Adipocyte (in vitro differentiated cells): ENCODE data around the gene WBP1.

Experiments
- DNase-seq: peaks from one replicate; pipeline ENCODE4 v3.0.0-alpha.2; 2015; ENCODE audit warnings: low read depth
- H3K27me3 ChIP-seq: replicated peaks from 2 replicates; pipeline ENCODE4 v1.7.0; 2013; ENCODE audit warnings: mild to moderate bottlenecking, low read length, moderate library complexity; ENCODE audit not compliant: control insufficient read depth, insufficient read depth
- H3K36me3 ChIP-seq: 2 replicates; pipeline ENCODE4 v1.7.0; 2013; ENCODE audit warnings: low read length, mild to moderate bottlenecking, moderate library complexity; ENCODE audit not compliant: control insufficient read depth, insufficient read depth, severe bottlenecking
- H3K4me1 ChIP-seq: 2 replicates; pipeline ENCODE4 v1.7.0; 2013; ENCODE audit warnings: mild to moderate bottlenecking, low read length, moderate library complexity; ENCODE audit not compliant: control insufficient read depth, insufficient read depth
- H3K4me3 ChIP-seq: 2 replicates; pipeline ENCODE4 v1.7.0; 2013; ENCODE audit warnings: mild to moderate bottlenecking, low read length, moderate library complexity
- H3K9ac ChIP-seq: 2 replicates; pipeline ENCODE4 v1.7.0; 2013; ENCODE audit warnings: mild to moderate bottlenecking, low read length, moderate library complexity
- H3K9me3 ChIP-seq: 2 replicates; pipeline ENCODE4 v1.7.0; 2013; ENCODE audit warnings: mild to moderate bottlenecking, low read length, moderate library complexity; ENCODE audit not compliant: control insufficient read depth

Gene WBP1

DNA sequence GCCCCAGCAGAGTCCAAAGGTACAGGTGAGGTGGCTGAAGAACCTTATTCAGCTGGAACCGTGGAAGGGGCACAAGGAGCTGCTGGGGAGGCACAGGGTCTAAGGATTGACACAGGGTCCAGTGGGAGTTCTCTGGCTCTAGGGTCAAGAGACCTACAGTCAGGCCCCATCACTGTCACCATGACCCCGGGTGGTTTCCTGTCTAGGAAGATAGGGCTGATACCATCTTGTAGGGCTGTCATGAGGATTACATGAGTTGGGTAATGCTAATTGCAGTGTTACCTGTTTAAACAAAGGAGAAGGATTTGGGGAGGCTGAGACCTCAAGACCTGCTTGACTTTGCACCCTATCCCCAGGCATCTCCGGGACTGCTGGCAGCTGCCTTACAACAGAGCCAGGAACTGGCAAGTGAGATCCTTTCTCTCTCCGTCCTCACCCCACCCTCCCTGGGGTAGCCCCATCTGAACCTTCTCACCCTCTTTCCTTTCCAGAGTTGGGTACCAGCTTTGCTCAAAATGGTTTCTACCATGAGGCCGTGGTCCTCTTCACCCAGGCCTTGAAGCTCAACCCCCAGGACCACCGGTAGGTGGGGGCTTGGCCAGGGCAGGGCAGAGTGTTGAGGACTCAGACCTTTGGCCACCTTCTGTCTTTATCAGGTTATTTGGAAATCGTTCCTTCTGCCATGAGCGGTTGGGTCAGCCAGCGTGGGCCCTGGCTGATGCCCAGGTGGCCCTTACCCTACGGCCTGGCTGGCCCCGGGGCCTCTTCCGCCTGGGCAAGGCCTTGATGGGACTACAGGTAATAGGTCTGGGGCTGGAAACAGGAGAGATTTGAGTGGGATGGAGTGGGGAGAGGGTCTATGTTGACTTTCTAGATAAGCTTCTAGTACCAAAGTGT, 33.7 kb downstream of the WBP1 start:
- no peak overlapping the region for H3K9ac ChIP-seq
- DNase-seq: no peak
- H3K27me3 ChIP-seq: no peaks in the 10 kb centered on the region
- peaks cover 46% of the 10 kb centered on the region for H3K36me3 ChIP-seq
- H3K4me3 ChIP-seq: no peak overlapping the region
- no peaks in the 10 kb centered on the region for H3K9me3 ChIP-seq
- H3K4me1 ChIP-seq: peaks cover 3% of the 10 kb centered on the region

DNA sequence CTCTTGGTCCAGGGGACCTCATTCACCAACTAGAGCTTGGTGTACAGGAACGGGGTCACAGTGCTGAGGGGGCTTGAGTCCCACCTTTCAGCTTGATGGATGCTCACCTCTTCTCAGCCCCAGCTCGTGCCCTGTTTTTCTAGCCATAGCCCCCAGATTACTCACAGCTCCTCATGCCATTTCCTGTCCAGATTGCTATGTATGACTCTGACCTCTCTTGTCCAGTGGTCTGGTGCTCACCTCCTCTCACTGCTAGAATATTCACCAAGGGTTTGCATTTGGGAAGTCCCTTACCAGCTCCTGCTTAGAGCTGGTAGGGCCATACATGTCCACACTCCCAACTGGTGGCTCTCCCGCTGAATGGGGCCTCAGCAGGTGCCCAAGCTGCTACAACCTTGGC, 35.3 kb downstream of the WBP1 start:
- no peak overlapping the region for H3K4me3 ChIP-seq
- H3K36me3 ChIP-seq: peaks cover 46% of the 10 kb centered on the region
- peaks cover 11% of the 10 kb centered on the region for H3K4me1 ChIP-seq
- H3K9ac ChIP-seq: no peak overlapping the region
- no peaks in the 10 kb centered on the region for H3K9me3 ChIP-seq
- H3K27me3 ChIP-seq: no peaks in the 10 kb centered on the region
- DNase-seq: no peak

DNA sequence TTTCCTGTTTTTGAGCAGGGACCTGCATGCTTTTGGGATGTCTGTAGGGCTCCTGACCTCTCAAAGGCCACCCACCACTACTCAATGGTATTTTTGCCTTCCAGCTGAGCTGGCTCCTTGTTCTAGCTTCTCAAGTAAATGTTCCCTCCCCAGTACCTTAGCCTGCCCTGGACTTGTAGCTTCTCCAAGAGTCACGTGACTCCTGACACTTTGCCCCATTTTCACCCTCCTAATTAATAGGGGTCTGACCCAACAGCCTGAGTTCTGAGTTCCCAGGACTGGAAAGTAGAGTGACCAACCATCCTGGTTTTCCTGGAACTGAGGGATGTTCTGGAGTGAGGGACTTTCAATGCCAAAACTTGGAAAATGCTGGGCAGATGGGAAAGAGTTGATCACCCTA, 37.2 kb downstream of the WBP1 start:
- Histone ChIP-seq H3K27me3 (no peaks in the 10 kb centered on the region), H3K4me1 (peaks cover 18% of the 10 kb centered on the region), H3K4me3 (no peak overlapping the region), H3K9me3 (no peaks in the 10 kb centered on the region), H3K36me3 (peaks cover 40% of the 10 kb centered on the region), H3K9ac (no peak overlapping the region)
- DNase-seq: no peak

DNA sequence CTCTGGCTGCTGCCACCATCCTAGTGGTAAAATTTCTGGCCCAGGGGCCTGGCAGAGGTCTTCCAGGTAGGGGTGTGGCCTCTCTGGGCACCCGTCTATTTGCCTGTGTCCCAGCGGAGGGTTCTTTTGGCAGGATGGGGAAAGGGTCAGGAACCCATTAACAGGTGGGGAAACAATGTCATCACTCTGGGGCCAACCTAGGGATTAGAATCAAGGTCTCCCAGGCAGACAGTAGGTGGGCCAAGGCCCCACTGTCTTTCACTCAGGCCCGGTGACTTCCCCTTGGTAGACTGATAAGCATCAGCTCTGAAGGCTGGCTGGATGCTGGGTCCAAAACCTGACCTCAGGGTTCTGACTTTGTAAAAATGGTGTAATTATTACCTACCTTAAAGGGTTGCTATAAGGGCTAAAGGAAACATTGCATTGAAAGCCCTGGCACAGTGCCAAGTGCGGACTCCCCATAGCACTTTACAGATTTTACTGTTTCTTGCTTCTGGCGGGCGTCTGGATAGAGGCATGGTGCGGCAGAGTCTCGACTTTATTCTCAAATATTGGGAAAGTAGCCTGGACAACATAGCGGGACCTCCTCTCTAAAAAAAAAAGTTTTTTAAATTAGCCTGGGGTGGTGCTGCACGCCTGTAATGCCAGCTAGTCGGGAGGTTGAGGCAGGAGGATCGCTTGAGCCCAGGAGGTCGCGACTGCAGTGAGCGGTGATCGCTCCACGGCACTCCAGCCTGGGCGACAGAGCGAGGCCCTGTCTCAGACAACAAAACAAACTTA, 38.9 kb downstream of the WBP1 start:
- Histone ChIP-seq H3K36me3 (peaks cover 23% of the 10 kb centered on the region), H3K27me3 (no peaks in the 10 kb centered on the region), H3K4me1 (peaks cover 18% of the 10 kb centered on the region), H3K9me3 (no peaks in the 10 kb centered on the region), H3K4me3 (peak overlapping the region; percentile 71), H3K9ac (no peak overlapping the region)
- DNase-seq: no peak

DNA sequence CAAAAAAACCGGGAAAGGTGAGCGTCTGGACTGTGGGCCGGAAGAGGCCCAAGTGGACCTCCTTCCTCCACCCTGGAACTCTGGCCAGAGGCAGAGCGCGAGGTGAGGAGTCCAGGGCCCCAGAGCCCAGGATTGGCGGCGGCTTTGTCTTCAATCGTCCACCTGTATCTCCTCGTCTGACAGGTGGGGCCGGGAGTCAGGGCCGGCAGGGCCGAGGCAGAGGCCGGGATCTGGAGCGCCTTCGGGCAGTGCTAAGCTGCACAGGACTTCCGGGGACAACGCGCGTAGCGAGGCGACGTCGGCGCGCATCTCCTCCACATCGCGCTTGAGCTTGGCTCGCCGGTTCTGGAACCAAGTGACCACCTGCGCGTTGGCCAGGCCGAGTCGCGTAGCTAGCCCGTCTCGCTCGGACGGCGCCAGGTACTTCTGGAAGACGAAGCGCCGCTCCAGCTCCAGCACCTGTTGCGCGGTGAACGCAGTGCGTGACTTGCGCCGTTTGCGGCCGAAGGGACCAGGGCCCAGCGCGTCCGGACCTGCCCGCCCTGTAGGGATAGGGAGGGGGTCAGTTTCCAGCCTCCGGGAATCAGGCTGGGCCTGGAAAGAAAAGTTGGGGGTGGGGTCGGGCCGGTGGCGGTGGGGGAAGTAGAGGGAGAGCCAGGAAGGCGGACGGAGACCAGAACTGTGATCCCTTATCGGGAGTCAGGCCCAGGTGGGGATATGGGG, 39.7 kb downstream of the WBP1 start:
- Histone ChIP-seq H3K36me3 (peaks cover 15% of the 10 kb centered on the region), H3K4me3 (peak overlapping the region; percentile 71), H3K27me3 (no peaks in the 10 kb centered on the region), H3K9me3 (no peaks in the 10 kb centered on the region), H3K4me1 (peaks cover 21% of the 10 kb centered on the region), H3K9ac (no peak overlapping the region)
- DNase-seq: no peak

DNA sequence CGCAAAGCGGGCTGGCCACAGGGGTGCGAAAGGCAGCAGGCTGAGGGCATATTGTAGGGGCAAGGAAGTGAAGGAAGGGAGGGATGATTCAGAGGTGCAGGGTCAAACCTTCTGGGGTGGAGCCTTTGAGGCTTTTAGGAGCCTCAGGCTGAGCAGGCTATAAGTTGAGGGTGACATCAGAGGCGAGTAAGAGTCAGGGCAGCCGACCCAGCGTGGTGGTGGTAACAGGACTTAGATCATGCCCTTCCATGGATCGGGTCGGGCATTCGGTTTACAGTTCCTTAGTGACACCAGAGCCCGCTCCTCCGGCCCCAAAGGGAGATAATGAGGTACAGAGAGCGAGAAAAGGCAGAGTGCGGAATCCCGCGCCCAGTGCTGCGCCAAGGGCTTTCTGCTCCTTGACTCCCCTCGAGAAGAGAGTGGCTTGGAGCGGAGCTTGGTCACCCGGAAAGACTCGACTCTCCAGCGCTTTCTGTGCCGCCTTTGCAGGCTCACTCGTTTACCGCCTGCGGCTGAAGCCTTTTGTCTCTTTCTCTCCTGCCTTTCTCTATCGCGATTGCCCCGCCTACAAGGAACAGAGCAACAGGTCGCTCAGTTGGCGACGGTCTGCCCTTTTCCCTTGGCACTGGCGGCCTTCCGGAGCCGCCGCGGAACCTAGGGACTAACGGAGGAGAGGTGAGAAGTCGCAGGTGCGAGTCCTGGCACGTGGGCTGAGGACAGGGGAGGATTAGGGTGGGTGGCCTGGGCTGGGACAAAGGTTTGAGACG, 40.4 kb downstream of the WBP1 start:
- no peaks in the 10 kb centered on the region for H3K27me3 ChIP-seq
- DNase-seq: peak; percentile 59
- H3K4me3 ChIP-seq: peak overlapping the region; percentile 71

DNA sequence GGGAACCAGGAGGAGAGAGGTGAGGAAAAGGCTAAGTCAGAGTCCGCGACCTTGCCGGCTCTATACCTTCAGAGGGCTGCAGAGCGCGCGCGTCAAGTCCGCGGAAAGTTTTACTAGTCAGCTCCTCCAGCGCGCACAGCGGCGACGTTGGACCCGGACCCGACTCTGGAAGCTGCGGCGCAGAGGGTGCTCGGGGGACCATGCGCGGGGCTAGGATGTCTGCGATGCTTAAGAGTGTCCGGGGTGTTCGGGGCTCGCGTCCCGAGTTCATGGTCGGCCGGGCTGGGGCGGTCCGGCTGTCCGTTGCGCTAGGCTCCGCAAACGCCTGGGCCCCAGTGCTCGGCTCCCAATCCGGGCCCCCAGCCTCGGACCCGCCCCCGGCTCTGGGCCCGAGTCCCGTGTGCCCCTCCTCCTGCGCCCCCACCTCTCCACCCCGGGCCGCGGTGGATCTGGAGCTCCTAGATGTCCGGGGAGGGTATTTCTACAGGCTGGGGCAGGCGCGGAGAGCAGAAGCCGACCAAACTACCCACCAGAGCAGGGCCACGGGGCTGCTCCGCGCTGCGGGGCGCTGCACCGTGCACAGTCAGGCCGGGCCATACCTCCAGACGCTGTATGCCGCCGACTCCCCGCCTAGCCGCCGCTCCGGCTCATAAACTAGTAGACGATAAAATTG, 41.2 kb downstream of the WBP1 start, which contains the start of gene LBX2:
TSS of gene LBX2 (minus strand) at position 337 of the 673 bp plus-strand sequence. CDS start at position 271, 66 bp downstream.
- Histone ChIP-seq H3K27me3 (no peaks in the 10 kb centered on the region), H3K4me1 (peaks cover 32% of the 10 kb centered on the region), H3K36me3 (peaks cover under 1% of the 10 kb centered on the region), H3K9ac (peak within 1 kb of the TSS; percentile 58), H3K4me3 (peak within 1 kb of the TSS; percentile 71), H3K9me3 (no peaks in the 10 kb centered on the region)
- DNase-seq: peak; percentile 58

More for the DNA sequence above, 40.4 kb downstream of the WBP1 start:
- H3K9me3 ChIP-seq: no peaks in the 10 kb centered on the region
- H3K36me3 ChIP-seq: peaks cover 8% of the 10 kb centered on the region
- H3K4me1 ChIP-seq: peaks cover 26% of the 10 kb centered on the region
- H3K9ac ChIP-seq: peak overlapping the region; percentile 58

DNA sequence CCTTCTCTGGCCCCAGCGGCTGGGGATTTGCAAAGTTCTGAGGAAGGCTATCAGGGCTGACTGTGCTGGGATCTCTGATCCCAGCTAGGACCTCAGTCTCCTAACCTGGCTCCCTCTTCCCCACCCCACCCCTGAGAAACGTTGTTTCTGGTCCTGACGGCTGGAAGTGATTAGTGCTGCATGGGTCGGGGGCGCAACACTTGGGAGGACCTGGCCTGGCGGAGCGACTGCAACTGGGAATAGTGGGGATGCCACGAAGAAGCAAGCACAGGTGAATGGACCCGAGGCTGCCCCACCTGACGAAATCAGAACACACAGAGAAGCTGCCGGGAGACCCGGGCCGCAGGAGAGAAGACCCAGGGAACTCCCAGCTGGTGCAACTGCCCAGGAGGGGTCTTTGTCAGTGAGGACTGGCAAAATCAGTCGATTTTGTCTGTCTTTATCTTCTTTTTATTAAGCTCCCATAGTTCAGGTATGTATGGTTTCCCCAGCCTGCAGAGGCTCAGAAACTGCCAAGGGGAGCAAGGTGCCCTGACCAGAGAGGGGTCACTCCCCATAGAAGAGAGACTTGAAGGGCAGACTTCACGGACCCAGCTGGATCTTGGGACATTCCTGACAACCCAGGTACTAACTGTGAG, 41.8 kb downstream of the WBP1 start:
- H3K9ac ChIP-seq: peak overlapping the region; percentile 58
- no peaks in the 10 kb centered on the region for H3K9me3 ChIP-seq
- peaks cover 7% of the 10 kb centered on the region for H3K36me3 ChIP-seq
- H3K4me1 ChIP-seq: peaks cover 39% of the 10 kb centered on the region
- H3K27me3 ChIP-seq: no peaks in the 10 kb centered on the region
- peak overlapping the region; percentile 71 for H3K4me3 ChIP-seq
- DNase-seq: no peak

DNA sequence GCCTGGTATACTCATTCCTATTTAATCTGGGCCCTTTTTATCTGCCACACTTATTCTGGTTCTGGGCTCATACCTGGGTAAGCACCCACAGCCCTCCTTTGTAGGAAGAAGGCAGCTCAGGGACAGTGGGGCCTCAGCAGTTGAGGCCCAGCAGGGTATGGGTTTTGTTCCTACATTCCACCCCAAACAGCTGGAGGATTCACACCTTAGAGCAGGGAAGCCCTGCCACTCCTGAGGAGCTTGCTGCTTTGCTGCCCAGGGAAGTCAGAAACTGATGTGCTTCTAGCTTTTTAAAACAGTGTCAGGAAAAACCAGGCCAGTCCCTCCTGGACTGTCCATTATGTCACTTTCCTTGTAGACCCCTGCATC, 42.3 kb downstream of the WBP1 start:
- no peak for DNase-seq

More for the DNA sequence above, 42.3 kb downstream of the WBP1 start:
- H3K9ac ChIP-seq: no peak overlapping the region
- H3K4me1 ChIP-seq: peaks cover 44% of the 10 kb centered on the region
- H3K27me3 ChIP-seq: no peaks in the 10 kb centered on the region
- no peaks in the 10 kb centered on the region for H3K9me3 ChIP-seq
- peaks cover 12% of the 10 kb centered on the region for H3K36me3 ChIP-seq
- no peak overlapping the region for H3K4me3 ChIP-seq
